Superior temporal gyrus (tissue), 1 donor: ENCODE data around the gene LILRB5.
"Not testable (repeated sequence)": the region's sequence is repeated elsewhere in the genome, so short reads cannot be mapped to it uniquely, and the experiment has no call there.

Experiments used
- DNase-seq: peaks from one replicate; pipeline ENCODE4 v3.0.0-alpha.2; 2016; ENCODE audit errors: extremely low spot score

The LILRB5 gene

GRCh38 chr19:54242646-54243045 is 14.4 kb downstream of the LILRB5 start, which contains the start of gene LILRA6:
Gene LILRA6 (minus strand): TSS chr19:54242790.
- DNase-seq = not testable (repeated sequence)

- DNase-seq = not testable (repeated sequence)
Observed at GRCh38 chr19:54242234-54242633, 14.8 kb downstream of the LILRB5 start.

GRCh38 chr19:54240372-54241336 is 16.4 kb downstream of the LILRB5 start:
- not testable (repeated sequence) for DNase-seq

DNA sequence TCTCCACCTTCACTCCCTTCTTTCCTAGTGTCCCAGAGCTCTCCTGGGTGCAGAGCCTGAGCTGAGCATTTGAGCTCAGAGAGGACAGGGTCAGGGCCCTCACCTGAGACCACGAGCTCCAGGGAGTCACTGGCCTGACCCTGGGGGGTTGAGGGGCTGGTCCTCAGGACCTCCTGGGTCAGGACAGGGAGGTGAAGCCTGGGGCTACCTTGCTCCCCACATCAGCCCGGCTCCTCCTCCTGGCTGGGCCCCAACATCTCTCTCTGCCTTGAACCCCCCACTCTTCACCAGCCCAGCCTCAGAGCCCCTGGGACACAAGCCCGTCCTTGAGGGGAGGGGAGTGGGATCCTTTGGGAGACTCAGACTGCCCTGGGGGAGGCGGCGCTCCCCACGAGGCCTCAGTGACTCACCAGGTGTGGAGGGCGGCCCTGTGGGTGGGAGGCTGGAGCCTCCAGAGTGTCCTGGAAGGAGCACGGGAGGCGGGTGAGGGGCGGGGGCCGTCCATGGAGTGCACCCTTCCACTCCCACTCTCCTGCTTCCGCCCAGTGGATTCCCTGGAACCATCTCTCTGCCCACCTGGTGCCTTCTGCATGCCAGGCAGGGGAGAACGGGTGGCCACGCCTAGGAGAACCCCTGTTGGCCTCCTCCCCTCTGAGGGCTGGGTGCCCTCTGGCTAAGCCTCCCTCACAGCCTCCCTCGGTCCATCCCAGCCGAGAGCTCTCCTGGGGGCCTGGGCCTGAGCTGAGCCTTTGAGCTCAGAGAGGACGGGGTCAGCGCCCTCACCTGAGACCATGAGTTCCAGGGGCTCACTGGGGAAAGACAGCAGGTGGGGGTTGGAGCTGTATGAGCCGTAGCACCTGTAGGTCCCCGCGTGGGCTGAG is 17.3 kb downstream of the LILRB5 start:
- DNase-seq = not testable (repeated sequence)

DNA sequence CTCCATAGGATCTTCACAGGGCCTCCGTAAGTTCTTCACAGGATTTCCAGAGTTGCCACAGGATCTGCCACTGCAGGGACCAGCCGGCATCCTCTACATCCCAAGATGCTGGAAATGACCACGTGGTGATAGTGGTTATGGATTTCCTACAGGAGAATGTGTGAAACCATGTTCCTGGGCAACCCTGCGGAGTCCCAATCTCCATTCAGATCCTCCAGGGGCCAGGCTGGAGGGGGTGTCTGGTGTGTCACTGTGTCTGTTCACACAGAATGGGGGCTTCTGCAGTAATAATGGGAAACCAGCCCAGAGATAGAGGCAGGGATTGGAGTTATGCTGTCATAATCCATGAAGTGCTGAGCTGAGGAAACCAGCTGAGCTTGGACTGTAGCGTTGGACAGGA is 23.1 kb downstream of the LILRB5 start:
- DNase-seq = no peak

- peak; percentile 92 for DNase-seq
Observed at GRCh38 chr19:54231077-54231931, 25.8 kb downstream of the LILRB5 start.

GRCh38 chr19:54230031-54230430 is 27.0 kb downstream of the LILRB5 start:
- DNase-seq = no peak

GRCh38 chr19:54229146-54229545 is 27.9 kb downstream of the LILRB5 start:
- DNase-seq = no peak

DNA sequence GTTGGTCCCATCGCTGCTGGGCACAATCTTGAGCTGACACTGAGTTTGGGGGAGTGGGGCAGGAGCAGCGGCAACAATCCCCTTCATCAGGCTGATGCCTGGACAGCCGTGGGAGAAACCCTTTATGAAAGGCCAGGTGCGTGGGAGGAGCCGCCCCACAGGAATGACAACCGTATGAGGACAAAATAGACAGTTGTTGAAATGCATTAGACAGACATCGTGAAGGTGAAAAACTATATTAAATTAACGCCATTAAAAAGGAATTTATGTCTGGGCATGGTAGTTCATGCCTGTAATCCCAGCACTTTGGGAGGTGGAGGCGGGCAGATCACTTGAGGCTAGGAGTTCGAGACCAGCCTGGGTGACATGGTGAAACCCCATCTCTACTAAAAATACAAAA is 32.5 kb downstream of the LILRB5 start:
- not testable (repeated sequence) for DNase-seq

- DNase-seq = not testable (repeated sequence)
Observed at GRCh38 chr19:54223937-54224281, 33.2 kb downstream of the LILRB5 start.

GRCh38 chr19:54223277-54223936 is 33.7 kb downstream of the LILRB5 start:
- not testable (repeated sequence) for DNase-seq

GRCh38 chr19:54222474-54223276 is 34.4 kb downstream of the LILRB5 start, which contains the start of gene LILRB3:
Gene LILRB3 (minus strand): TSS chr19:54223007. CDS start chr19:54222976, 31 bp downstream.
- not testable (repeated sequence) for DNase-seq

DNA sequence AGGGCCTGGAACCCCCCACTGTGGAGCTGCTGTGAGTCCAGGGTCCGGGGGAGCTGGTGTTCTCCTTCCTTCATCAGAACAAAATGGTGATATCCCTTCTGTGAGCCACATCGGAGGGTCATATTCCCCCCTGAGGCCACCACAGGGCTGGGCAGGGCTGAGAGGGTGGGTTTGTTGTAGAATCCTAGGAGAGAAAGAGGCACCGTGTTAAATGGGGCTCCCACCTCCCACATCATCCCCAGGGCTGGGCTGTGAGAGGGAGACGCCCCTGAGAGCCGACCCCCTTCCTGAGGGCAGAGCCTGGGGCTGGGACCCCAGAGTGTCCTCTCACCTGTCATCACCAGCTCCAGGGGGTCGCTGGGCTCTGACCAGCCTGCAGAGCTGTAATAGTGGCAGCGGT is 35.1 kb downstream of the LILRB5 start:
- DNase-seq = not testable (repeated sequence)

GRCh38 chr19:54219702-54220101 is 37.4 kb downstream of the LILRB5 start:
- not testable (repeated sequence) for DNase-seq

DNA sequence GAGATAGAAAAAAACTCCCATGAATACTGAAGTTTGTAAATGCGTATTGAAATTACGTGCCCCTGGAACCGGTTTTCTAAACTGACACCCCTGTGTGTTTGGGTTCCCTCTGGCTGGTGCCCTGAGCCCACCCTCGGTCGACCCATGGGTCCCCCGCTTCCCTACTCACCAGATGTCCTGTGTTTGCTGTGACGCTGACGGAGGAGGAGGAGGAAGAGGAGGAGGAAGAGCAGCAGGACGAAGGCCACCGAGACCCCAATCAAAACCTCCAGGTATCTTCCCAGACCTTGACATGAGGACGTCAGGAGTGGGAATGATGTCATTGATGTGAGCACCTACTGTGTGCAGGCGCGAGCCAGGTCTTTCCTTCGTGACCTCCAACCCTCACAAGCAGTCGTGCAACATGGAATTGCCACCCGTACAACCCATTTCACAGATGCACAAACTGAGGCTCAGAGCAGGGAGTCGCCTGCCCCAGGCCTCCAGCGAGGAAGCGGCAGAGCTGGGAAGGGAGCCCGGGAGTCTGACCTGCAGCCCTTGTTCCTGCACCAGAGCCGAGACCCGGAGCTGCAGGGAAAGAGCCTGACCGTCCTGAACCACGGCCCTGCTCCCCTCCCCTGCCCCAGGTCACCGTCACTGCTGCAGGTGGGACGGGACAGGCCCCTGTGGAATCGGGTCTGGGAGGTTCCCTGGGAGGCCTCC is 38.0 kb downstream of the LILRB5 start:
- DNase-seq = no peak

DNA sequence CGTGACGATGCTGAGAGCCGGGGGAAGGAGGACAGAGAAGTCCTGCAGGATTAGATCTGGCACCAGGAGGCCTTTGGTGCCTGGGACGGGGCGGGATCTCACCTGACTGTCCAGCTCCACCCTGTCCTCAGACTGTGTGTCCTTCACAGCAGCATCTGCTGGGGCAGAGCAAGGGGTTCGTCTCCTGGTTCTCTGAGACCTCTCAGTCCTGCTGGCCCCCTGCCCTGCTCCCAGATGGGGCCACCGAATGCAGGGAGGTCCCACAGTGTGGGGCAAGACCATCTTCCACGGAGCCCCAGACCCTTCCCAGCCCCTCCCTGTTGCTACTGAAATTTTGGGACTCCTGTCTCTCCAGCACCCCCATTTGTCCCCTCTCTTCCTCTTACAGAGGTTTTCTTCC is 38.8 kb downstream of the LILRB5 start:
- DNase-seq = no peak

DNA sequence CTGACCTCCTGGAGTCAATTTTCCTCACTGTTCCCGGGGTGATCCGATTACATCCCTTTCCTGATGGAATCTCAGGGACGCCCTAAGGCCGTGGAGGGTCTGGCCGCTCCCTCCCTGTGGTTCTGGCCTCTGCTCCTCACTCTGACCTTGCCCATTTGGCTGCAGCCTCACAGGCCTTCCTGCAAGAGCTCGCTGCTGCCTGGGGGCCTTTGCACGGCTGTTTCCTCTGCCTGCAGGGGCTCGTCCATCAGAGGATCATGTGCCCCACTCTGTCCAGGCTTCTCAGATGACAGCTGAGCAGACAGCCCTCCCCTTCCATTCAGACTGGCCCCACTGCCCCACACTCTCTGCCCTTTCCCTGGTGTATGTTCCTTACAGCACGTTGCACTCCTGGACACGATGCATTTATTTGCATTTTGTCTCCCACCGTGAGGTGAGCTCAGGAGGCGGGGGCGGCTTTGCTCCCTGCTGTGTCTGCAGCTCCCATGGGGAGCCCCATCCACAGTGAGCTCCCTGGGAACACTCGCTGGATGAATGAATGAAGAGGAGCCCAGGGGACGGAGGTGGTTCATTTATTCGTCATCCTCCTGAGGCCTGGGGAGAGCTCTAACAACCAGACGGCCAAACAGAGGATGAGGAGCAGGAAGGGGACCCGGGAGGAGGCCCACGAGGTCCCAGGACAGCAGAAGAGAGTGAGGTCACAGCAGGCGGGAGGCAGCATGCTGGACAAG is 39.4 kb downstream of the LILRB5 start:
- DNase-seq = not testable (repeated sequence)

GRCh38 chr19:54216869-54217268 is 40.2 kb downstream of the LILRB5 start:
- DNase-seq = no peak
